Kidney (tissue), 14 donors: Measurements from ENCODE around the gene COL25A1. TPM values are rescaled to one million over a fixed set of nuclear protein-coding genes. Genes with fewer than 3 reads are reported as not detected.

Experiments used
- DNase-seq, 5 donors: peaks; one replicate each; pipeline ENCODE4 v3.0.0-alpha.2; 2013 to 2020
- FAIRE-seq: peaks from 2 replicates; lab custom pipeline; 2012; peaks lifted over from hg19 to GRCh38; lab: Jason Lieb, UNC
- H3K27ac ChIP-seq, 2 donors: one replicate each; pipeline ENCODE4 v1.7.0; 2013; ENCODE audit warnings: low read depth in 2 of 2, low read length in 2 of 2, inconsistent platforms in 1 of 2
- H3K27me3 ChIP-seq: one replicate; pipeline ENCODE4 v1.7.1; 2013; ENCODE audit warnings: low read length, inconsistent platforms; ENCODE audit not compliant: control insufficient read depth, insufficient read depth
- H3K36me3 ChIP-seq, 3 donors: one replicate each; pipeline versions ENCODE4 v1.7.0 to v1.7.1; 2013; ENCODE audit warnings: low read length in 3 of 3, control low read depth in 1 of 3, inconsistent platforms in 1 of 3; ENCODE audit not compliant: insufficient read depth in 3 of 3, control insufficient read depth in 2 of 3
- H3K4me1 ChIP-seq, 3 donors: one replicate each; pipeline versions ENCODE4 v1.7.0 to v1.7.1; 2013; ENCODE audit warnings: low read length in 3 of 3, inconsistent platforms in 1 of 3, low read depth in 1 of 3; ENCODE audit not compliant: control insufficient read depth in 2 of 3, insufficient read depth in 2 of 3
- H3K4me3 ChIP-seq, 3 donors: one replicate each; pipeline versions ENCODE4 v1.7.0 to v1.8.1; 2013; ENCODE audit warnings: low read length in 3 of 3, control low read depth in 1 of 3, inconsistent platforms in 1 of 3
- H3K9ac ChIP-seq, 3 donors: one replicate each; pipeline versions ENCODE4 v1.7.0 to v1.7.1; 2013; ENCODE audit warnings: low read length in 3 of 3, control low read depth in 1 of 3, inconsistent platforms in 1 of 3
- H3K9me3 ChIP-seq, 3 donors: one replicate each; pipeline versions ENCODE4 v1.7.0 to v1.7.1; 2013; ENCODE audit warnings: low read length in 3 of 3, control low read depth in 1 of 3, inconsistent platforms in 1 of 3; ENCODE audit not compliant: control insufficient read depth in 2 of 3, insufficient read depth in 1 of 3
- intact Hi-C: fragments of 100-400 bp; cut with DNase I; formaldehyde crosslinking; loops from one replicate; pipeline ENCODE4 v1.11.1; 2022
- polyA plus RNA-seq: library from polyadenylated mRNA; stranded (reverse); fragments of 350-450 nt; fragmentation: Illumina TruSeq; extraction: RNeasy Lipid Tissue Mini Kit (QIAGEN cat#74804); gene quantifications from one replicate; pipeline ENCODE4 v1.2.3, GENCODE V29; 2014; ENCODE audit warnings: low read depth, low replicate concordance; ENCODE audit not compliant: insufficient read depth
- total RNA-seq: library from RNA; stranded (reverse); fragmentation: NEBNext Ultra II Directional; extraction: Animal tissue kit (Norgen Biotek cat#: 25700); gene quantifications from one replicate; pipeline ENCODE4 v1.2.1, GENCODE V29; 2021
- TF ChIP-seq, protein P1 (sequence below): IDR thresholded peaks from 3 replicates; pipeline ENCODE4 v1.5.1; 2012; ENCODE audit warnings: mild to moderate bottlenecking, moderate library complexity, borderline replicate concordance; ENCODE audit not compliant: insufficient read depth; ENCODE audit errors: extremely low read depth
- donor health status: control.
- donor health status: control.
- donor health status: control.
- donor health status: control.
- donor health status: control.
- donor health status: DM: yes; HTN: yes; CAD: no.
- donor health status: Normal renal cell carcinoma (clear cell type).

The COL25A1 gene
- total and polyA plus RNA-seq, 2 donors from 2014 or later = 0.52 to 2.3 TPM

DNA sequence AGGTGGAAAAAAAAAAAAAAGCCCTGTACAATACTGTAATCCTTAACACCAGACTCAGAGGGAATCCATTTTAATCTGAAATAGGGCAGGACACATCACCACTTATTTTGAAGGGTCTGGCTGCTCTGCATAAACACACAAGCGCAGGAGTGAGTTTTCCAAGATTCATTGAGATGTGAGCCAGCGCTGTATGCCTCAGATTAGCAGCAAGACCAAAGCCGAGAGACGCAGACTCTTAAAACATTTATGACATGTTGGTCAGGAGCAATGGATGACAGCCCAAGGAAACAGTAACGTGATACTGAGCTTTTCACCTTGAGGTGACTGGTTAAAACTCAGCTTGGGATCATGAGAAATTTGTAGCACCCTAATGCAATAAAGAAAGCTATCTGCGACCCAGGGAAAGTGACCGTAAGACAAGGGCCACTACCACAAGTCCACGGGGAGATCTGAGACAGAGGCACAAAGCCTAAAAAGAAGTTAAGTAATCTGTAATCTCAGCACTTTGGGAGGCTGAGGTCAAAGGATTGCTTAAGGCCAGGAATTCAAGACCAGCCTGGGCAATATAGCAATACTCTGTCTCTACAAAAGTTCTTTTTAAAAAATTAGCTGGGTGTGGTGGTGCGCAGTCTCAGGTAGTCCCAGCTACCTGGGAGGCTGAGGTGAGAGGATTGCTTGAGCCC is 210.6 kb downstream of the COL25A1 start:
- TF ChIP-seq, protein P1, sequence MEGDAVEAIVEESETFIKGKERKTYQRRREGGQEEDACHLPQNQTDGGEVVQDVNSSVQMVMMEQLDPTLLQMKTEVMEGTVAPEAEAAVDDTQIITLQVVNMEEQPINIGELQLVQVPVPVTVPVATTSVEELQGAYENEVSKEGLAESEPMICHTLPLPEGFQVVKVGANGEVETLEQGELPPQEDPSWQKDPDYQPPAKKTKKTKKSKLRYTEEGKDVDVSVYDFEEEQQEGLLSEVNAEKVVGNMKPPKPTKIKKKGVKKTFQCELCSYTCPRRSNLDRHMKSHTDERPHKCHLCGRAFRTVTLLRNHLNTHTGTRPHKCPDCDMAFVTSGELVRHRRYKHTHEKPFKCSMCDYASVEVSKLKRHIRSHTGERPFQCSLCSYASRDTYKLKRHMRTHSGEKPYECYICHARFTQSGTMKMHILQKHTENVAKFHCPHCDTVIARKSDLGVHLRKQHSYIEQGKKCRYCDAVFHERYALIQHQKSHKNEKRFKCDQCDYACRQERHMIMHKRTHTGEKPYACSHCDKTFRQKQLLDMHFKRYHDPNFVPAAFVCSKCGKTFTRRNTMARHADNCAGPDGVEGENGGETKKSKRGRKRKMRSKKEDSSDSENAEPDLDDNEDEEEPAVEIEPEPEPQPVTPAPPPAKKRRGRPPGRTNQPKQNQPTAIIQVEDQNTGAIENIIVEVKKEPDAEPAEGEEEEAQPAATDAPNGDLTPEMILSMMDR = no peak
- FAIRE-seq = no peak
- intact Hi-C loops = no loop called here

DNA sequence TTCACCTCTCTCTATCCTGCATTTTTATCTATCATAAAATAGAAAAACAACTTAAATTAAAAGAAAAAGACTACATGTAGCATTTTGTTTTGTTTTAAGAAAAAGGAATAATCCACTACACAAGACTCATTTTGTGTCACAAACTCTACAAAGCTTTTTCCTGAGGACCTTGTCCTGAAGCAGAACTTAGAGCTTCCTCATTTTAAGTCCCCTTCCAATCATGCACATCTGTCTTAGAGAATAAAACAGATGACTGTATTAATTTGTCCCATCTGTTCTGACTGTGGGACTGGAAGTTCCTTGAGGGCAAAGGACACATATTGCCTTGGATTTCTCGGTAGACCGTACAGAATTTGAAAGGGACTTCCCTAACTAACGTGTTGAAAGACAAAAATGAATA is 218.5 kb downstream of the COL25A1 start:
- Histone ChIP-seq H3K4me1 (no peaks in the 10 kb centered on the region), H3K27me3 (no peaks in the 10 kb centered on the region), H3K9ac (no peak overlapping the region), H3K36me3 (no peaks in the 10 kb centered on the region), H3K27ac (no peak overlapping the region), H3K4me3 (no peak overlapping the region), H3K9me3 (no peaks in the 10 kb centered on the region)
- intact Hi-C loops = no loop called here
- DNase-seq (no peak), FAIRE-seq (no peak)
- TF ChIP-seq, protein P1 = no peak

More for the DNA sequence above, 210.6 kb downstream of the COL25A1 start:
- DNase-seq = peak in 2 of 5 donors; percentile 11 to 39
- Histone ChIP-seq H3K27me3 (no peaks in the 10 kb centered on the region), H3K4me1 (no peaks in the 10 kb centered on the region), H3K27ac (no peak overlapping the region), H3K36me3 (no peaks in the 10 kb centered on the region), H3K4me3 (no peak overlapping the region), H3K9ac (no peak overlapping the region), H3K9me3 (no peaks in the 10 kb centered on the region)

DNA sequence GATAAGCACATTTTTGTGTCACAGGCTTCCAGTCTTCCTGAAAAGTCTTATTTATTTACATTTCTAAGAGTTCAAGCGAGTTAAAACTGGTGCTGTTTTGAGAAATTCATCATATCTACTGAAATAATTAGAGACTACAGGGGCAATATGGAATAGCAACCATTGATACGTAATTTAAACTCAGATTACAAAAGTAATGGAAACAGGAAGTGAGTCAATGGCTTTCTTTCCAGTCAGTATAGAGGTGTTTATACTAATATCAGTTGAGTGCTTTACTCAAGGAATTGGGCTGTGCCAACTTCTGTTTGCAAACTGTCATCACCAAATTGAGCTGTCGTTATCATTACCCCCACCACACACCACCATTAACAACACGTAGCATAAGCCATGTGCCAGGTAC is 222.7 kb downstream of the COL25A1 start:
- Histone ChIP-seq H3K4me1 (peaks cover 0 to 2% (median 0%) of the 10 kb centered on the region in 3 donors), H3K36me3 (no peaks in the 10 kb centered on the region), H3K4me3 (no peak overlapping the region), H3K27ac (no peak overlapping the region), H3K9me3 (no peaks in the 10 kb centered on the region), H3K9ac (no peak overlapping the region), H3K27me3 (no peaks in the 10 kb centered on the region)
- no peak for FAIRE-seq
- TF ChIP-seq, protein P1 = no peak
- DNase-seq = peak in 1 of 5 donors; percentile 27
- intact Hi-C loops = no loop called here
